Measurements from ENCODE around the gene ARRB1.
A peak's percentile ranks its signal among the peaks of the same experiment; 100 is the strongest.

The ARRB1 gene

GRCh38 chr11:75248924-75249256 lies 102.6 kb downstream of the ARRB1 start:
- DNase-seq (ENCODE audit: low read depth): no peak

- no peak for DNase-seq (ENCODE audit: low read depth)
Observed at GRCh38 chr11:75246671-75247350, 104.7 kb downstream of the ARRB1 start.

- DNase-seq (ENCODE audit: low read depth): no peak
Observed at GRCh38 chr11:75246006-75246670, 105.3 kb downstream of the ARRB1 start.

GRCh38 chr11:75245356-75246005 lies 106.0 kb downstream of the ARRB1 start:
- no peak for DNase-seq (ENCODE audit: low read depth)

GRCh38 chr11:75244052-75244814 lies 107.2 kb downstream of the ARRB1 start:
- no peak for DNase-seq (ENCODE audit: low read depth)

GRCh38 chr11:75242722-75243600 lies 108.5 kb downstream of the ARRB1 start:
- no peak for DNase-seq (ENCODE audit: low read depth)

- no peak for DNase-seq (ENCODE audit: low read depth)
Observed at GRCh38 chr11:75241906-75242644, 109.4 kb downstream of the ARRB1 start.

- peak; percentile 77 for DNase-seq (ENCODE audit: low read depth)
Observed at GRCh38 chr11:75241036-75241905, 110.2 kb downstream of the ARRB1 start.

GRCh38 chr11:75240311-75241035 lies 111.0 kb downstream of the ARRB1 start, which contains the start of gene TPBGL:
TSS of gene TPBGL (plus strand) at chr11:75240774. CDS start at chr11:75241050, 276 bp downstream.
- DNase-seq (ENCODE audit: low read depth): no peak

GRCh38 chr11:75239531-75240290 lies 111.8 kb downstream of the ARRB1 start:
- DNase-seq (ENCODE audit: low read depth): no peak

- DNase-seq (ENCODE audit: low read depth): no peak
Observed at GRCh38 chr11:75238595-75239440, 112.6 kb downstream of the ARRB1 start.

GRCh38 chr11:75237050-75237449 lies 114.4 kb downstream of the ARRB1 start:
- DNase-seq (ENCODE audit: low read depth): no peak

GRCh38 chr11:75236062-75236461 lies 115.4 kb downstream of the ARRB1 start:
- no peak for DNase-seq (ENCODE audit: low read depth)

GRCh38 chr11:75233754-75234172 lies 117.7 kb downstream of the ARRB1 start:
- no peak for DNase-seq (ENCODE audit: low read depth)

- no peak for DNase-seq (ENCODE audit: low read depth)
Observed at GRCh38 chr11:75230621-75231020, 120.8 kb downstream of the ARRB1 start.

GRCh38 chr11:75229466-75229865 lies 122.0 kb downstream of the ARRB1 start:
- DNase-seq (ENCODE audit: low read depth): no peak

GRCh38 chr11:75225794-75226193 lies 125.7 kb downstream of the ARRB1 start:
- no peak for DNase-seq (ENCODE audit: low read depth)
